A549 (cell line): ENCODE results near the gene KANSL1.

ENCODE experiments used
- CBX8 ChIP-seq: fragments of 200-600 bp; sonication (generic); IDR thresholded peaks from 2 replicates; pipeline ENCODE4 v1.6.1; 2016
- CEBPB ChIP-seq, 2 experiments: fragments of >200 bp in 1 of 2; sonication (Bioruptor Twin) in 1 of 2; formaldehyde crosslinking in 1 of 2; IDR thresholded peaks; 2 replicates each; pipeline ENCODE4 v1.6.1; 2012 to 2016
- EP300 ChIP-seq, 2 experiments: fragments of >200 bp; sonication (Bioruptor Twin); formaldehyde crosslinking; IDR thresholded peaks; 2 replicates in 1 of 2; 3 replicates in 1 of 2; pipeline ENCODE4 v1.6.1; 2016 to 2017
- FOSL2 ChIP-seq, 2 experiments: fragments of 450-650 bp in 1 of 2; fragments of >200 bp in 1 of 2; sonication (Bioruptor Twin) in 1 of 2; formaldehyde crosslinking; IDR thresholded peaks; 2 replicates each; pipeline versions ENCODE4 v1.5.0 to v1.6.1; 2016 to 2020; ENCODE audit warnings: mild to moderate bottlenecking in 1 of 2, moderate library complexity in 1 of 2
- KDM1A ChIP-seq: fragments of 200-600 bp; sonication (generic); IDR thresholded peaks from 2 replicates; pipeline ENCODE4 v1.6.1; 2016; ENCODE audit warnings: low read depth, mild to moderate bottlenecking
- POLR2A ChIP-seq: IDR thresholded peaks from 2 replicates; pipeline ENCODE4 v1.6.1; 2012; ENCODE audit warnings: mild to moderate bottlenecking, low read length
- RCOR1 ChIP-seq: fragments of 150-350 bp; IDR thresholded peaks from 2 replicates; pipeline ENCODE4 v1.6.1; 2014; ENCODE audit warnings: antibody characterized with exemption, low read length, low read depth
- SMC3 ChIP-seq: fragments of >200 bp; sonication (Bioruptor Twin); formaldehyde crosslinking; IDR thresholded peaks from 3 replicates; pipeline ENCODE4 v1.6.1; 2018; ENCODE audit warnings: inconsistent platforms
- ZFP36 ChIP-seq: fragments of 450-650 bp; IDR thresholded peaks from 2 replicates; pipeline ENCODE4 v1.6.1; 2014; ENCODE audit warnings: borderline replicate concordance; ENCODE audit not compliant: partially characterized antibody
- TF ChIP-seq, protein P1 (sequence below): fragments of >200 bp; sonication (Bioruptor Twin); formaldehyde crosslinking; IDR thresholded peaks from 3 replicates; pipeline ENCODE4 v1.5.1; 2016

DNA sequence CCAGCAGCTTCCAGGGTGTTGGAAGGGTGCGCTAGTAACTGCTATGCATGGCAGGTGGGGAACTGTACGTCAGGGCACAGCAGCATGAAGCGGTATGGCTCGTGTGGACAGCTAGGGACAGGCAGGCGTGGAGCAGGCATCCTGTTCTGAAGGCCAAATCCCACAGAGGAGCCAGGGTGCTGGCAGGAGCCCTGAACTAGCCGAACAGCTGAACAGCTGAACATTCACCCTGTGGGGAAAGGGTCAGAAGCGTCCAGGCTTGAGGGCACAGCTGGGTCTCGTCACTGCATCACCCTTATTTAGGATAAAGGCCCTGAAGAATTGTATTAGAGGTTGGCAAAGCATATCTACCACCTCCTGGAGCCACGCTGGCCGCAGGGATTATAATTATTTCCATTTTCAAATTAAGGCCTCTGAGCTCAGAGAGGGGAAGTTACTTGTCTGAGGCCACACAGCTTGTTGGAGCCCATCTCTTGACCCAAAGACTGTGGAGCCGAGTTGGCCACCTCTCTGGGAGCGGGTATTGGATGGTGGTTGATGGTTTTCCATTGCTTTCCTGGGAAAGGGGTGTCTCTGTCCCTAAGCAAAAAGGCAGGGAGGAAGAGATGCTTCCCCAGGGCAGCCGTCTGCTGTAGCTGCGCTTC is 197.5 kb downstream of the KANSL1 start:
- TF ChIP-seq CBX8 (no peak), RCOR1 (no peak), POLR2A (no peak), KDM1A (no peak), ZFP36 (no peak), FOSL2 (IDR thresholded peaks at IDR 0.05) (no peak), FOSL2 (CRISPR knock-in tag; IDR thresholded peaks at IDR 0.05) (no peak), SMC3 (no peak), CEBPB (IDR thresholded peaks at IDR 0.05) (no peak), EP300 (IDR thresholded peaks at IDR 0.05) (no peak)
- TF ChIP-seq, protein P1, sequence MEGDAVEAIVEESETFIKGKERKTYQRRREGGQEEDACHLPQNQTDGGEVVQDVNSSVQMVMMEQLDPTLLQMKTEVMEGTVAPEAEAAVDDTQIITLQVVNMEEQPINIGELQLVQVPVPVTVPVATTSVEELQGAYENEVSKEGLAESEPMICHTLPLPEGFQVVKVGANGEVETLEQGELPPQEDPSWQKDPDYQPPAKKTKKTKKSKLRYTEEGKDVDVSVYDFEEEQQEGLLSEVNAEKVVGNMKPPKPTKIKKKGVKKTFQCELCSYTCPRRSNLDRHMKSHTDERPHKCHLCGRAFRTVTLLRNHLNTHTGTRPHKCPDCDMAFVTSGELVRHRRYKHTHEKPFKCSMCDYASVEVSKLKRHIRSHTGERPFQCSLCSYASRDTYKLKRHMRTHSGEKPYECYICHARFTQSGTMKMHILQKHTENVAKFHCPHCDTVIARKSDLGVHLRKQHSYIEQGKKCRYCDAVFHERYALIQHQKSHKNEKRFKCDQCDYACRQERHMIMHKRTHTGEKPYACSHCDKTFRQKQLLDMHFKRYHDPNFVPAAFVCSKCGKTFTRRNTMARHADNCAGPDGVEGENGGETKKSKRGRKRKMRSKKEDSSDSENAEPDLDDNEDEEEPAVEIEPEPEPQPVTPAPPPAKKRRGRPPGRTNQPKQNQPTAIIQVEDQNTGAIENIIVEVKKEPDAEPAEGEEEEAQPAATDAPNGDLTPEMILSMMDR, result no peak
